H1 (cell line): ENCODE results near the gene PLCB3. TPM values are rescaled to one million over a fixed set of nuclear protein-coding genes. Genes with fewer than 3 reads are reported as not detected.

Experiments used
- CTCF ChIA-PET: fragments of 300-600 bp; sonication (Branson Sonifier 250); formaldehyde crosslinking; loops from one replicate; lab custom pipeline; 2021; ENCODE audit not compliant: partially characterized antibody; lab: Charles Lee
- POLR2A ChIA-PET: fragments of 300-600 bp; sonication (Branson Sonifier 250); formaldehyde crosslinking; loops from one replicate; lab custom pipeline; 2021; ENCODE audit warnings: inconsistent platforms; ENCODE audit not compliant: partially characterized antibody; lab: Charles Lee
- DNase-seq, 2 experiments: peaks; one replicate each; pipeline versions ENCODE4 v3.0.0 to v3.0.0-alpha.2; 2010 to 2022; ENCODE audit warnings: low spot score in 2 of 2, low read depth in 1 of 2, mixed read lengths in 1 of 2
- FAIRE-seq: peaks from 2 replicates; lab custom pipeline; 2011; peaks lifted over from hg19 to GRCh38; lab: Jason Lieb, UNC
- H2AFZ ChIP-seq: 2 replicates; pipeline ENCODE4 v1.8.1; 2012; ENCODE audit warnings: low read length, inconsistent platforms
- H2AK5ac ChIP-seq: 2 replicates; pipeline ENCODE4 v1.6.1; 2013; ENCODE audit warnings: low read depth, low read length
- H2BK120ac ChIP-seq: replicated peaks from 2 replicates; pipeline ENCODE3; 2013; ENCODE audit warnings: low read depth, low read length, inconsistent platforms
- H2BK12ac ChIP-seq: 2 replicates; pipeline ENCODE4 v1.6.1; 2013; ENCODE audit warnings: low read depth, low read length
- H2BK15ac ChIP-seq: 2 replicates; pipeline ENCODE4 v1.6.1; 2013; ENCODE audit warnings: low read length
- H2BK20ac ChIP-seq: 2 replicates; pipeline ENCODE4 v1.6.1; 2013; ENCODE audit warnings: low read length
- H2BK5ac ChIP-seq: 2 replicates; pipeline ENCODE4 v1.6.1; 2013; ENCODE audit warnings: low read depth, low read length
- H3K14ac ChIP-seq: 2 replicates; pipeline ENCODE4 v1.6.1; 2013; ENCODE audit warnings: inconsistent platforms; ENCODE audit not compliant: insufficient read length
- H3K18ac ChIP-seq: 2 replicates; pipeline ENCODE4 v1.6.1; 2013; ENCODE audit warnings: low read length; ENCODE audit errors: extremely low read depth
- H3K23ac ChIP-seq: 2 replicates; pipeline ENCODE4 v1.6.1; 2013; ENCODE audit warnings: inconsistent platforms; ENCODE audit not compliant: insufficient read length
- H3K23me2 ChIP-seq: 2 replicates; pipeline ENCODE4 v1.6.1; 2013; ENCODE audit warnings: low read depth, low read length
- H3K27ac ChIP-seq: 2 replicates; pipeline ENCODE4 v1.6.1; 2011; ENCODE audit warnings: low read depth, low read length, inconsistent platforms
- H3K27me3 ChIP-seq, 4 experiments: replicated peaks in 1 of 4; 1 replicate in 1 of 4; 2 replicates in 3 of 4; pipeline versions ENCODE4 v1.6.1 to v1.8.1; 2011 to 2013; ENCODE audit warnings: low read length in 3 of 4, mild to moderate bottlenecking in 3 of 4, inconsistent platforms in 2 of 4, mixed read lengths in 2 of 4, moderate library complexity in 1 of 4; ENCODE audit not compliant: control insufficient read depth in 3 of 4, insufficient read depth in 3 of 4; ENCODE audit errors: extremely low read depth in 1 of 4
- H3K36me3 ChIP-seq, 4 experiments: 2 replicates each; pipeline versions ENCODE4 v1.6.1 to v1.8.1; 2011 to 2013; ENCODE audit warnings: mild to moderate bottlenecking in 4 of 4, low read length in 3 of 4, moderate library complexity in 2 of 4, control low read depth in 1 of 4, inconsistent platforms in 1 of 4; ENCODE audit not compliant: insufficient read depth in 4 of 4, control insufficient read depth in 2 of 4
- H3K4ac ChIP-seq: replicated peaks from 2 replicates; pipeline ENCODE3; 2013; ENCODE audit warnings: low read length, low read depth, mixed read lengths, inconsistent platforms; ENCODE audit not compliant: insufficient read length
- H3K4me1 ChIP-seq, 4 experiments: replicated peaks in 1 of 4; 1 replicate in 1 of 4; 2 replicates in 3 of 4; pipeline versions ENCODE4 v1.6.1 to v1.8.1; 2011 to 2013; ENCODE audit warnings: low read length in 3 of 4, inconsistent platforms in 2 of 4, mixed read lengths in 1 of 4; ENCODE audit not compliant: insufficient read depth in 4 of 4, control insufficient read depth in 3 of 4
- H3K4me2 ChIP-seq, 2 experiments: 2 replicates each; pipeline versions ENCODE4 v1.6.1 to v1.8.1; 2011 to 2013; ENCODE audit warnings: low read depth in 2 of 2, low read length in 2 of 2, control low read depth in 1 of 2, inconsistent platforms in 1 of 2, mild to moderate bottlenecking in 1 of 2; ENCODE audit not compliant: insufficient read depth in 1 of 2
- H3K4me3 ChIP-seq, 4 experiments: fragments of 200-600, 300-600 bp in 1 of 4; sonication (generic), shearing (Covaris generic), sonication (Bioruptor Twin) in 1 of 4; 2 replicates each; pipeline versions ENCODE4 v1.5.1 to v1.8.1; 2011 to 2016; ENCODE audit warnings: low read length in 4 of 4, low read depth in 3 of 4, control low read depth in 2 of 4, inconsistent platforms in 2 of 4, mild to moderate bottlenecking in 2 of 4, mixed read lengths in 1 of 4, moderate library complexity in 1 of 4; ENCODE audit not compliant: insufficient read depth in 2 of 4; ENCODE audit errors: extremely low read depth in 1 of 4
- H3K56ac ChIP-seq: replicated peaks from 2 replicates; pipeline ENCODE3; 2013; ENCODE audit warnings: low read depth, mild to moderate bottlenecking, mixed read lengths, low read length, inconsistent platforms; ENCODE audit not compliant: insufficient read length
- H3K79me1 ChIP-seq: 2 replicates; pipeline ENCODE4 v1.6.1; 2013; ENCODE audit warnings: low read depth, low read length, control low read depth
- H3K79me2 ChIP-seq, 2 experiments: 2 replicates each; pipeline versions ENCODE4 v1.6.1 to v1.8.1; 2012 to 2013; ENCODE audit warnings: low read length in 2 of 2, mild to moderate bottlenecking in 2 of 2, inconsistent platforms in 1 of 2; ENCODE audit not compliant: insufficient read depth in 2 of 2, control insufficient read depth in 1 of 2
- H3K9ac ChIP-seq, 4 experiments: replicated peaks in 1 of 4; 1 replicate in 1 of 4; 2 replicates in 3 of 4; pipeline versions ENCODE4 v1.6.1 to v1.8.1; 2011 to 2013; ENCODE audit warnings: low read depth in 3 of 4, low read length in 3 of 4, control low read depth in 2 of 4, mild to moderate bottlenecking in 2 of 4, moderate library complexity in 2 of 4, inconsistent platforms in 1 of 4; ENCODE audit errors: extremely low read depth in 1 of 4
- H3K9me3 ChIP-seq, 2 experiments: 2 replicates each; pipeline versions ENCODE4 v1.6.1 to v1.8.1; 2012 to 2013; ENCODE audit warnings: mild to moderate bottlenecking in 2 of 2, moderate library complexity in 2 of 2, control low read depth in 1 of 2, inconsistent platforms in 1 of 2, low read depth in 1 of 2, low read length in 1 of 2, mixed read lengths in 1 of 2; ENCODE audit not compliant: insufficient read depth in 2 of 2
- H4K20me1 ChIP-seq, 2 experiments: replicated peaks in 1 of 2; 2 replicates each; pipeline versions ENCODE3 to v1.8.1; 2011 to 2013; ENCODE audit warnings: inconsistent platforms in 2 of 2, low read length in 2 of 2, mild to moderate bottlenecking in 1 of 2; ENCODE audit not compliant: insufficient read depth in 2 of 2, control insufficient read depth in 1 of 2
- H4K5ac ChIP-seq: 2 replicates; pipeline ENCODE4 v1.6.1; 2013; ENCODE audit warnings: low read length, low read depth, mixed read lengths, inconsistent platforms; ENCODE audit not compliant: insufficient read length
- H4K8ac ChIP-seq: 2 replicates; pipeline ENCODE4 v1.8.0; 2013; ENCODE audit warnings: mild to moderate bottlenecking, moderate library complexity, low read length, inconsistent platforms; ENCODE audit not compliant: insufficient read depth; ENCODE audit errors: extremely low read depth
- H4K91ac ChIP-seq: replicated peaks from 2 replicates; pipeline ENCODE3; 2013; ENCODE audit warnings: low read length, mixed read lengths, inconsistent platforms; ENCODE audit not compliant: insufficient read length
- BRCA1 ChIP-seq: IDR thresholded peaks from 2 replicates; pipeline ENCODE4 v1.6.1; 2012; ENCODE audit warnings: low read depth, low read length, improper control_type of control experiment
- CHD2 ChIP-seq: IDR thresholded peaks from 2 replicates; pipeline ENCODE4 v1.6.1; 2012; ENCODE audit warnings: low read length, improper control_type of control experiment
- CREB1 ChIP-seq: IDR thresholded peaks from 2 replicates; pipeline ENCODE4 v1.6.1; 2012; ENCODE audit warnings: inconsistent platforms
- CTBP2 ChIP-seq: IDR thresholded peaks from 2 replicates; pipeline ENCODE4 v1.7.0; 2011; ENCODE audit warnings: borderline replicate concordance, mild to moderate bottlenecking, moderate library complexity, mixed read lengths, low read length; ENCODE audit not compliant: insufficient read depth, insufficient read length
- EGR1 ChIP-seq: IDR thresholded peaks from 2 replicates; pipeline ENCODE4 v1.6.1; 2011; ENCODE audit warnings: low read depth, low read length, borderline replicate concordance
- FOSL1 ChIP-seq: IDR thresholded peaks from 2 replicates; pipeline ENCODE4 v1.6.1; 2011; ENCODE audit warnings: mild to moderate bottlenecking, low read depth, low read length, moderate library complexity; ENCODE audit not compliant: insufficient read depth
- KDM5A ChIP-seq: fragments of 200-600 bp; IDR thresholded peaks from 2 replicates; pipeline ENCODE4 v1.7.1; 2012; ENCODE audit warnings: mild to moderate bottlenecking, low read length, inconsistent platforms, mixed read lengths
- PHF8 ChIP-seq: fragments of 200-600 bp; sonication (generic); conservative IDR thresholded peaks from 2 replicates; pipeline ENCODE4 v1.7.1; 2012; ENCODE audit warnings: low read depth, mild to moderate bottlenecking, inconsistent platforms, low read length, moderate library complexity
- RBBP5 ChIP-seq: IDR thresholded peaks from 2 replicates; pipeline ENCODE4 v1.7.1; 2012; ENCODE audit warnings: low read depth, mild to moderate bottlenecking, inconsistent platforms, low read length, moderate library complexity, borderline replicate concordance
- SP1 ChIP-seq: IDR thresholded peaks from 2 replicates; pipeline ENCODE4 v1.6.1; 2011; ENCODE audit warnings: low read depth, low read length
- SRF ChIP-seq: IDR thresholded peaks from 2 replicates; pipeline ENCODE4 v1.6.1; 2011; ENCODE audit warnings: mild to moderate bottlenecking, low read depth, low read length, moderate library complexity
- TAF7 ChIP-seq: optimal IDR thresholded peaks from 2 replicates; pipeline ENCODE3; 2011; ENCODE audit warnings: low read depth, mild to moderate bottlenecking, inconsistent platforms, low read length, moderate library complexity, borderline replicate concordance
- WGBS, 2 experiments: shearing (Covaris generic) in 1 of 2; methylation state at CpG; one replicate each; pipeline versions ENCODE4 v1.1.6 to v1.1.7; 2013 to 2015; ENCODE audit warnings: low lambda C conversion rate in 2 of 2, mixed read lengths in 2 of 2, inconsistent platforms in 1 of 2, low coverage in 1 of 2, missing lambda C conversion rate in 1 of 2; ENCODE audit not compliant: insufficient replicate concordance in 2 of 2, insufficient coverage in 1 of 2, insufficient read length in 1 of 2; ENCODE audit errors: extremely low coverage in 1 of 2, missing lambda C conversion rate in 1 of 2; 5-methylcytosine and 5-hydroxymethylcytosine counted together
- polyA plus RNA-seq, 7 experiments: library from polyadenylated mRNA; depleted of rRNA in 3 of 7; stranded (reverse) in 5 of 7; unstranded in 2 of 7; fragments of >200 nt in 5 of 7; fragments of 200-250 nt in 2 of 7; gene quantifications; 1 replicate in 5 of 7; 2 replicates in 1 of 7; 4 replicates in 1 of 7; pipeline versions ENCODE4 v1.2.1 to v1.2.3, GENCODE V29; 2011 to 2013; ENCODE audit warnings: missing spikeins in 2 of 7, mixed read lengths in 2 of 7
- total RNA-seq: library from RNA; stranded (reverse); fragmentation: NEBNext Ultra II Directional; extraction: Animal tissue kit (Norgen Biotek cat#: 25700); gene quantifications from 2 replicates; pipeline ENCODE4 v1.2.1, GENCODE V29; 2021

PLCB3 gene
- total and polyA plus RNA-seq, 2 of the 8 experiments (the other 6 are each of a cell fraction or from before 2014, with no cell fraction given), result 47.2 to 104 TPM

DNA sequence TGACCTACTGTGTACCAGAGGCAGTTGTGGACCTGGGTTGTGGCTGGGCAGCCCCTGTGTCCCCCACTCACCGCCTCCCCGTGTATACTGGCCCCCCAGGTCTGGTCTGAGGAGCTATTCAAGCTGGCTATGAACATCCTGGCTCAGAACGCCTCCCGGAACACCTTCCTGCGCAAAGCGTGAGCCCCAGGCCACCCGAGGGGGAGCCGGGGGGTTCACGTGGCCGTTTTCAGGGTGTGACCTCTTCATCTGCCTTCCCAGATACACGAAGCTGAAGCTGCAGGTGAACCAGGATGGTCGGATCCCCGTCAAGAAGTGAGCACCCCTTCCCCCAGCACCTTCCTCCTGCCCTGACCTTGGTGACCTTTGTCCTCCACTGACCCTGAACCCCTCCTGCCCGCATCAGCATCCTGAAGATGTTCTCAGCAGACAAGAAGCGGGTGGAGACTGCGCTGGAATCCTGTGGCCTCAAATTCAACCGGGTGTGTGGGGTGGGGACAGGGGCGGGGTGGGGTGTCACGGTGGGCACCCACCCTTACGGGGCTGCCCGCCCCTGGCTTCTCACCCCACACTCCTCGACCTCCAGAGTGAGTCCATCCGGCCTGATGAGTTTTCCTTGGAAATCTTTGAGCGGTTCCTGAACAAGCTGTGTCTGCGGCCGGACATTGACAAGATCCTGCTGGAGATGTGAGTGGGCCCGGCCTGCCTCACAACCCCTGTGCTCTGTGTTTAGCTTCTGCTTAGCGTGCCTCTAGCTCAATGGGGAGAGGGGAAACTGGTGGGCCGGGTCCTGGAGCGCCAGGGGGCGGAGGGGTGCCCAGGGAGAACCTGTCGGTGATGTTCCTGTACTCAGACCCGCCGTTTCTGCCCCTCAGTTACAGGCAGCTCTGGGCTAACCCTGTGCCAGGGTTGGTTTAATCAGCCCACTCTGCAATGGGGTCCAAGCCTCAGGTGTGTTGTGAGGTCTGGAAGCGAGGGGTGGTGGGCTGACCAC is 4.1 kb downstream of the PLCB3 start:
- H4K91ac ChIP-seq, result no peak overlapping the region
- peaks cover 10% of the 10 kb centered on the region; the same call in 1 of the 2 replicates for H3K23me2 ChIP-seq
- H2BK120ac ChIP-seq, result no peak overlapping the region
- H3K9me3 ChIP-seq, result no peaks in the 10 kb centered on the region
- no peak overlapping the region for H3K23ac ChIP-seq
- H3K27me3 ChIP-seq, result no peaks in the 10 kb centered on the region
- H3K56ac ChIP-seq, result no peak overlapping the region
- peaks cover 0 to 23% of the 10 kb centered on the region in 2 experiments; a peak in 1 of 4 replicates for H3K79me2 ChIP-seq
- no peak overlapping the region for H2BK5ac ChIP-seq
- H3K4me1 ChIP-seq, result peaks cover 0 to 12% (median 8%) of the 10 kb centered on the region in 4 experiments; a peak in 5 of 7 replicates
- H4K5ac ChIP-seq, result no peak overlapping the region
- ChIA-PET CTCF (interaction anchor here (0.6 to 5.9 kb wide), 5 partner anchors 10 to 381 kb away, joined by 3 to 62 read pairs (median 4); partner anchors contain the start of gene FERMT3), POLR2A (interaction anchor here (0.7 to 7.1 kb wide), 3 partner anchors 11 to 24 kb away, joined by 3 to 101 read pairs (median 36); partner anchors contain the start of gene PPP1R14B)
- FAIRE-seq (no peak), DNase-seq (no peak)
- no peak overlapping the region for H2BK12ac ChIP-seq
- H3K27ac ChIP-seq, result no peak overlapping the region
- H3K18ac ChIP-seq, result no peak overlapping the region
- no peak overlapping the region for H3K4ac ChIP-seq
- H3K9ac ChIP-seq, result no peak overlapping the region
- WGBS, 2 experiments, result 94% methylated on average over 29 of the region's 35 CpGs; no CpG with 5 or more reads in 1 of the 2 experiments
- H2AK5ac ChIP-seq, result no peak overlapping the region
- no peak overlapping the region for H2BK15ac ChIP-seq
- H4K20me1 ChIP-seq, result peaks cover 10 to 24% of the 10 kb centered on the region in 2 experiments
- peaks cover 2% of the 10 kb centered on the region; the same call in 1 of the 2 replicates for H3K79me1 ChIP-seq
- H3K14ac ChIP-seq, result no peak overlapping the region
- H3K4me2 ChIP-seq, result no peak overlapping the region
- H4K8ac ChIP-seq, result no peak overlapping the region
- peaks cover 20 to 54% (median 33%) of the 10 kb centered on the region in 4 experiments for H3K36me3 ChIP-seq
- no peak overlapping the region for H2BK20ac ChIP-seq
- H2AFZ ChIP-seq, result no peak overlapping the region
- H3K4me3 ChIP-seq, result no peak overlapping the region
- no peak for TF ChIP-seq FOSL1
- no peak for TF ChIP-seq CHD2
- no peak for TF ChIP-seq PHF8
- no peak for TF ChIP-seq CREB1
- TF ChIP-seq RBBP5, result no peak
- no peak for TF ChIP-seq TAF7
- TF ChIP-seq EGR1, result no peak
- no peak for TF ChIP-seq SP1
- TF ChIP-seq KDM5A, result no peak
- no peak for TF ChIP-seq CTBP2
- no peak for TF ChIP-seq BRCA1
- no peak for TF ChIP-seq SRF
